OCI-LY3 (cell line): ENCODE data around the gene SLC13A3.

ENCODE experiments used
- H2AFZ ChIP-seq: fragments of 200-600, 300-600 bp; shearing (Covaris generic); 2 replicates; pipeline ENCODE4 v1.6.0; 2014; ENCODE audit warnings: antibody characterized with exemption, low read depth, low read length
- H3K27ac ChIP-seq: fragments of 200-600, 300-600 bp; sonication (generic); 2 replicates; pipeline ENCODE4 v1.5.1; 2014; ENCODE audit warnings: mild to moderate bottlenecking, low read length, moderate library complexity, mixed read lengths
- H3K27me3 ChIP-seq: fragments of 200-600, 300-600 bp; sonication (generic); 2 replicates; pipeline ENCODE4 v1.6.1; 2014; ENCODE audit warnings: low read depth, low read length, mixed read lengths
- H3K36me3 ChIP-seq: fragments of 200-600, 300-600 bp; sonication (generic); replicated peaks from 2 replicates; pipeline ENCODE3; 2014; ENCODE audit warnings: low read depth, low read length, mixed read lengths
- H3K4me1 ChIP-seq: fragments of 300-600, 200-600 bp; sonication (generic); 2 replicates; pipeline ENCODE4 v1.6.1; 2014; ENCODE audit warnings: low read length, mixed read lengths
- H3K4me2 ChIP-seq: fragments of 200-600, 300-600 bp; sonication (generic); 2 replicates; pipeline ENCODE4 v1.6.1; 2014; ENCODE audit warnings: low read length, mixed read lengths
- H3K4me3 ChIP-seq: fragments of 300-600, 200-600 bp; sonication (generic); 2 replicates; pipeline ENCODE4 v1.5.1; 2014; ENCODE audit warnings: antibody characterized with exemption, mild to moderate bottlenecking, low read length, moderate library complexity
- H3K79me2 ChIP-seq: fragments of 300-600, 200-600 bp; shearing (Covaris generic); 2 replicates; pipeline ENCODE4 v1.6.1; 2014; ENCODE audit warnings: mild to moderate bottlenecking, low read length, mixed read lengths
- H3K9ac ChIP-seq: fragments of 300-600, 200-600 bp; shearing (Covaris generic); 2 replicates; pipeline ENCODE4 v1.6.0; 2014; ENCODE audit warnings: mild to moderate bottlenecking, low read length, moderate library complexity
- H3K9me3 ChIP-seq: fragments of 200-600, 300-600 bp; shearing (Covaris generic); 2 replicates; pipeline ENCODE4 v1.6.1; 2014; ENCODE audit warnings: low read length, mixed read lengths; ENCODE audit not compliant: insufficient read depth
- H4K20me1 ChIP-seq: fragments of 200-600, 300-600 bp; sonication (generic); 2 replicates; pipeline ENCODE4 v1.6.1; 2016; ENCODE audit warnings: low read length, mixed read lengths; ENCODE audit not compliant: insufficient read depth
- EZH2phosphoT487 ChIP-seq: fragments of 200-600 bp; shearing (Covaris generic); IDR thresholded peaks from 2 replicates; pipeline ENCODE4 v1.6.1; 2018; ENCODE audit warnings: antibody characterized with exemption, mixed run types, low read depth
- TF ChIP-seq, protein P1 (sequence below): fragments of 200-600, 300-600 bp; sonication (generic); IDR thresholded peaks from 2 replicates; pipeline ENCODE4 v1.5.1; 2014; ENCODE audit warnings: antibody characterized with exemption, low read length, low read depth

Gene SLC13A3

DNA sequence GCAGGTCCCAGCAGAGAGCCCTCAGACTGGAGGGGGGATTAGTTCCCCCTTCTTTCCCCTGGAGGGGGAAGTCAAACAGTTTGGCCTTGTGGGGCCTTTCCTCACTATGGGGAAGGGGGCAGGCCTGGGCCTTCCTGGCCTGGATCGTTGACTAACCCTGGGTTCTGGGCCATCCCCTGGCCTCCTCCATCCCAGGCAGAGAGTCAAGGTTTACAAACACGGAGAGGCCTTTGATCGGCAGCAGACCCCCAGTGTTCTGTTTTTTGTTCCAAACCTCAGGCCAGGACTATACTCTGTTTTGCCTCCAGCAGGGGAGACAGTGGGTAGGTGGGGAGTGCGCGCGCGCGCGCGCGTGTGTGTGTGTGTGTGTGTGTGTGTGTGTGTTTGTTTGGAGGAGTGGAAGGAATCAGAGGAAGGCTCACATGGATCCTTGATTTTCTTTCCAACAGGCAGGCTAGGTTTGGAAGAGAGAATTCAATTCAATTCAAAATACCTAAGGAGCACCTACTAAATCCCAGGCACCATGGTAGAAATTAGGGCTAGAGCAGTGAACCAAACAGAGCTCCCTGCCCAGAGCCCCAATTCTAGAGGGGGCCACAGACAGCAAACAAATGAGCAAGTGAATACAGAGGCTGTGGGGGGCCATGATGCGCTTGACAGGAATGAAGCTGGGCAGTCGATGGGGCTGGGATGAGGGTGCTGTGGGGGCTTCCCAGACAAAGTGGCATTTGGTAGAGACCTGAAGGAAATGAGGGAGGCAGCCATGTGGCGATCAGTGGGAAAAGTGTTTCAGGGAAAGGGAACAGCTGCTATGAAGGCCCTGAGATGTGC, 23.2 kb upstream of the SLC13A3 start:
- no peak overlapping the region for H3K4me2 ChIP-seq

DNA sequence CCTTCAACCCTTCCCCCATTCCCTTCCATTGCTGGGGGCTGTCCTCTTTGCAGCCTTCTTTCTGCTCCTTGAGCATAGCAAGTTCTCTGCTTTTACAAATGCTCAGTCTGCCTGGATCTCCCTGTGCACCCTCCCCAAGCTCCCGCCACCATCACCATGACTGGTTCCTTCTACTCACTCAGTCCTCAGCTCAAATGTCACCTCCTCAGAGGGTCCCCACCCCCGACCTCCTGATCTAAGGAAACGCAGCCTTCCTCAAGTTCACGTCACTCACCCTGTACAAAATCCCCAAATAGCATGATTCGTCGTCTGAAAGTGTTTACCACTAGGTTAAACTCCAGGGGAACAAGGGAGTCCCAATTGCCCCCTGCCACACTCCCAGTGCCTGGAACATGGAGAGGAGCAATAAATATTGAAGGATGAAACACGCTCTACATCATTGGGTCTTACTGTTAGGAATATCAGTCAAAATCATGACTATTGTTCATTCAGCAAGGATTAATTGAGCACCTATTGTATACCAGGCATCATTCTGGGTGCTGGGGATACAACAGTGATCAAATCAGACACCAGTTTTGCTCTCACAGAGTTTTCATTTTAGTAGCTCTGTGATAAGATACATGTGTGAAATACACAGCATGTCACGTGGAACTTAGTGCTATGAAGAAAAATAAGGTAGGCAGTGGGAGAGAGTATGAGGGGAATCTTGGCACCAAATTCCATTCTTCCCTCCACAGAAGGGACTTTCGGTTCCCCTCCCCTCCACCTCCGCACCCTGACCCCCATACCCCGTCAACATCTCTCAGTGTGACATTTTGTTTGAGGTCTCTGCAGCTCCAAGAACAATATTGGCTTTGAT, 22.4 kb upstream of the SLC13A3 start:
- H3K27me3 ChIP-seq: peaks cover 14% of the 10 kb centered on the region; the same call in 1 of the 2 replicates
- H3K36me3 ChIP-seq: no peaks in the 10 kb centered on the region
- no peak overlapping the region for H3K4me3 ChIP-seq
- H3K27ac ChIP-seq: no peak overlapping the region
- TF ChIP-seq, protein P1, sequence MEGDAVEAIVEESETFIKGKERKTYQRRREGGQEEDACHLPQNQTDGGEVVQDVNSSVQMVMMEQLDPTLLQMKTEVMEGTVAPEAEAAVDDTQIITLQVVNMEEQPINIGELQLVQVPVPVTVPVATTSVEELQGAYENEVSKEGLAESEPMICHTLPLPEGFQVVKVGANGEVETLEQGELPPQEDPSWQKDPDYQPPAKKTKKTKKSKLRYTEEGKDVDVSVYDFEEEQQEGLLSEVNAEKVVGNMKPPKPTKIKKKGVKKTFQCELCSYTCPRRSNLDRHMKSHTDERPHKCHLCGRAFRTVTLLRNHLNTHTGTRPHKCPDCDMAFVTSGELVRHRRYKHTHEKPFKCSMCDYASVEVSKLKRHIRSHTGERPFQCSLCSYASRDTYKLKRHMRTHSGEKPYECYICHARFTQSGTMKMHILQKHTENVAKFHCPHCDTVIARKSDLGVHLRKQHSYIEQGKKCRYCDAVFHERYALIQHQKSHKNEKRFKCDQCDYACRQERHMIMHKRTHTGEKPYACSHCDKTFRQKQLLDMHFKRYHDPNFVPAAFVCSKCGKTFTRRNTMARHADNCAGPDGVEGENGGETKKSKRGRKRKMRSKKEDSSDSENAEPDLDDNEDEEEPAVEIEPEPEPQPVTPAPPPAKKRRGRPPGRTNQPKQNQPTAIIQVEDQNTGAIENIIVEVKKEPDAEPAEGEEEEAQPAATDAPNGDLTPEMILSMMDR: no peak
- TF ChIP-seq EZH2phosphoT487: no peak
- H3K9me3 ChIP-seq: peaks cover 12% of the 10 kb centered on the region
- H2AFZ ChIP-seq: no peak overlapping the region
- no peaks in the 10 kb centered on the region for H4K20me1 ChIP-seq
- no peak overlapping the region for H3K9ac ChIP-seq
- H3K4me2 ChIP-seq: no peak overlapping the region
- no peaks in the 10 kb centered on the region for H3K4me1 ChIP-seq
- H3K79me2 ChIP-seq: no peaks in the 10 kb centered on the region

More for the DNA sequence above, 23.2 kb upstream of the SLC13A3 start:
- H3K4me3 ChIP-seq: no peak overlapping the region
- no peaks in the 10 kb centered on the region for H3K4me1 ChIP-seq
- TF ChIP-seq, protein P1: no peak
- TF ChIP-seq EZH2phosphoT487: no peak
- no peak overlapping the region for H3K9ac ChIP-seq
- no peaks in the 10 kb centered on the region for H3K79me2 ChIP-seq
- H3K9me3 ChIP-seq: peaks cover 12% of the 10 kb centered on the region
- H2AFZ ChIP-seq: no peak overlapping the region
- no peaks in the 10 kb centered on the region for H4K20me1 ChIP-seq
- H3K36me3 ChIP-seq: no peaks in the 10 kb centered on the region
- H3K27me3 ChIP-seq: peaks cover 14% of the 10 kb centered on the region; the same call in 1 of the 2 replicates
- no peak overlapping the region for H3K27ac ChIP-seq

DNA sequence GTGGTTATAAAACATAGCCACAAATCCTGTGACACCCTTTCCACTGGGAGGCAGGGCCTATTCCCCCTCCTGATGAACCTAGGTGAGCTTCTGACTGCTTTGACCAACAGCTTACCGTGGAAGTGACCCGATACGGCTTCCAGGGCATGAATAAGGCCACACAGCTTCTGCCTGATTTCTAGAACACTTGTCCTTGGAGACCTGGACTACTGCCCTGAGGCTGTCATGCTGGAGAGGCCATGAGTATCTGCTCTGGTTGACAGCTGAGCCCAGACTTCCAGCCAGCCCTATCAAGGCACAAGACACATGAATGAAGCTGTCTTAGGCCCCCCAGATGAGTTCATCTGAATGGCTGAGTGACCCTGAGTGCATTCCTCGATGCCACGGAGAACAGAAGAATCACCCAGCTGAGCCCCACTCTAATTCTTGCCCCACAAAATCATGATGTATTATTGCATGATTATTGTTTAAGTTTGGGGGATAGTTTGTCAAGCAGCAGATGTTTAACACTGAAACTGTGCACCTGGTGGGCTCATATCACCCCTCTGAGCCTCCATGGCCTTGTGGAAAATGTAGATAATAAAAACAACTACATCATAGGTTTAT, 21.4 kb upstream of the SLC13A3 start:
- H3K79me2 ChIP-seq: no peaks in the 10 kb centered on the region
- H3K27me3 ChIP-seq: peaks cover 14% of the 10 kb centered on the region; the same call in 1 of the 2 replicates
- no peaks in the 10 kb centered on the region for H3K4me1 ChIP-seq
- H3K4me2 ChIP-seq: no peak overlapping the region
- H4K20me1 ChIP-seq: no peaks in the 10 kb centered on the region
- no peak overlapping the region for H3K27ac ChIP-seq
- peaks cover 12% of the 10 kb centered on the region for H3K9me3 ChIP-seq
- no peak overlapping the region for H2AFZ ChIP-seq
- H3K36me3 ChIP-seq: no peaks in the 10 kb centered on the region
- TF ChIP-seq EZH2phosphoT487: no peak
- TF ChIP-seq, protein P1: no peak
- no peak overlapping the region for H3K4me3 ChIP-seq
- H3K9ac ChIP-seq: no peak overlapping the region
